ENCODE data around the gene SCN4A. TPM values are rescaled to one million over a fixed set of nuclear protein-coding genes. Genes with fewer than 3 reads are reported as not detected.
A peak's percentile ranks its signal among the peaks of the same experiment; 100 is the strongest.

Gene SCN4A
- total RNA-seq, 1 donor from 2014 or later = 0.43 TPM

DNA sequence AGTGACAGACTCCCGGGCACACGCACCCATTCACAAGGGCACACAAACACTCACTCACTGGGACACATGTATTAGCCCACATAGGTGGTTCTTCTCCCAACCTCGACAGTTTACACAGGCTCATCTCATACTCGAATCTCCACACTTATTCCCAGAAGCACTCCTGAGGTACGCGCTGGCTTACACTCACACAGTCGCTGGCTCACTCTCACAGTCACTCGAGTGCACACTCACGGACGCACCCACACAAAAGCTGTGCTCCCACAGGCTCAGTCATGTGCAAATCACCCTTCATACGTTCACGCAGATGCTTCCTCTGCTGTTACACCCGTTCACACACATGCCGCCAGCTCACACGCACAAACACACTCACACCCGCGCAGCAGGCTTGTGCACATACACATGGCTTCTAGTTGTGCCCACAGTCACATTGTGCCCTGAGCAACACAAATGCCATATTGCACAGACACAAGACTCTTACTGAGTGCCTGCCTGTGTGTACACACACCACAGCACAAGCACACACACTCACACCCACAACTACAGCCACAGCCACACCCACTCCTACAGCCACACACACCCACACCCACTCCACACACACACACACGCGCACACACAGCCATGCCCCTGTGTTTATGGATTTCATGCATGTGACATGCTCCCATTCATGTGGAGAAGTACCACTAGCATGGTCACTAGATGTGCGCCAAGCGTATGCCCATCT lies 17.1 kb upstream of the SCN4A start:
- Histone ChIP-seq H3K4me1 (ENCODE audit: insufficient read depth, low read length) (peaks cover 6% of the 10 kb centered on the region), H3K4me3 (ENCODE audit: insufficient read depth, low read depth, low read length) (no peak overlapping the region), H3K79me2 (ENCODE audit: insufficient read depth, low read length) (no peaks in the 10 kb centered on the region), H3K9me3 (ENCODE audit: insufficient read depth, low read depth, low read length) (no peaks in the 10 kb centered on the region), H2AFZ (ENCODE audit: low read depth, low read length) (no peak overlapping the region), H3K27ac (ENCODE audit: low read depth, low read length) (no peak overlapping the region), H3K27me3 (ENCODE audit: insufficient read depth, low read length) (peaks cover 16% of the 10 kb centered on the region), H4K20me1 (ENCODE audit: insufficient read depth, low read length) (no peaks in the 10 kb centered on the region), H3K36me3 (ENCODE audit: insufficient read depth, low read length) (no peaks in the 10 kb centered on the region), H3K9ac (ENCODE audit: low read length) (no peak overlapping the region), H3K4me2 (ENCODE audit: low read length) (no peak overlapping the region)
- DNase-seq (ENCODE audit: low read depth) = no peak
- peak overlapping the region; percentile 34 for H3K4me3 Mint-ChIP-seq (ENCODE audit: unreplicated experiment)
- no peaks in the 10 kb centered on the region for H3K36me3 Mint-ChIP-seq (ENCODE audit: low read depth, unreplicated experiment)
- TF ChIP-seq, protein P1, sequence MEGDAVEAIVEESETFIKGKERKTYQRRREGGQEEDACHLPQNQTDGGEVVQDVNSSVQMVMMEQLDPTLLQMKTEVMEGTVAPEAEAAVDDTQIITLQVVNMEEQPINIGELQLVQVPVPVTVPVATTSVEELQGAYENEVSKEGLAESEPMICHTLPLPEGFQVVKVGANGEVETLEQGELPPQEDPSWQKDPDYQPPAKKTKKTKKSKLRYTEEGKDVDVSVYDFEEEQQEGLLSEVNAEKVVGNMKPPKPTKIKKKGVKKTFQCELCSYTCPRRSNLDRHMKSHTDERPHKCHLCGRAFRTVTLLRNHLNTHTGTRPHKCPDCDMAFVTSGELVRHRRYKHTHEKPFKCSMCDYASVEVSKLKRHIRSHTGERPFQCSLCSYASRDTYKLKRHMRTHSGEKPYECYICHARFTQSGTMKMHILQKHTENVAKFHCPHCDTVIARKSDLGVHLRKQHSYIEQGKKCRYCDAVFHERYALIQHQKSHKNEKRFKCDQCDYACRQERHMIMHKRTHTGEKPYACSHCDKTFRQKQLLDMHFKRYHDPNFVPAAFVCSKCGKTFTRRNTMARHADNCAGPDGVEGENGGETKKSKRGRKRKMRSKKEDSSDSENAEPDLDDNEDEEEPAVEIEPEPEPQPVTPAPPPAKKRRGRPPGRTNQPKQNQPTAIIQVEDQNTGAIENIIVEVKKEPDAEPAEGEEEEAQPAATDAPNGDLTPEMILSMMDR (IDR thresholded peaks at IDR 0.05; ENCODE audit: insufficient read depth, low read depth, low read length) = no peak
- peak; percentile 54 for TF ChIP-seq EZH2 (IDR thresholded peaks at IDR 0.05; ENCODE audit: insufficient read depth, low read length)
- no peaks in the 10 kb centered on the region for H3K9me3 Mint-ChIP-seq (ENCODE audit: unreplicated experiment)
- no peak for FAIRE-seq
- H3K27me3 Mint-ChIP-seq (ENCODE audit: low read depth, unreplicated experiment) = peaks cover 40% of the 10 kb centered on the region
- H3K27ac Mint-ChIP-seq (ENCODE audit: unreplicated experiment) = no peak overlapping the region
- H3K4me1 Mint-ChIP-seq (ENCODE audit: low read depth, unreplicated experiment) = no peaks in the 10 kb centered on the region

GRCh38 chr17:63988741-63989621 lies 16.3 kb upstream of the SCN4A start:
- Histone ChIP-seq H3K27ac (ENCODE audit: low read depth, low read length) (no peak overlapping the region), H3K36me3 (ENCODE audit: insufficient read depth, low read length) (no peaks in the 10 kb centered on the region), H3K9me3 (ENCODE audit: insufficient read depth, low read depth, low read length) (no peaks in the 10 kb centered on the region), H4K20me1 (ENCODE audit: insufficient read depth, low read length) (no peaks in the 10 kb centered on the region), H3K4me3 (ENCODE audit: insufficient read depth, low read depth, low read length) (no peak overlapping the region), H3K27me3 (ENCODE audit: insufficient read depth, low read length) (peaks cover 13% of the 10 kb centered on the region), H3K4me1 (ENCODE audit: insufficient read depth, low read length) (peaks cover 6% of the 10 kb centered on the region), H3K79me2 (ENCODE audit: insufficient read depth, low read length) (no peaks in the 10 kb centered on the region), H3K9ac (ENCODE audit: low read length) (no peak overlapping the region), H3K4me2 (ENCODE audit: low read length) (no peak overlapping the region), H2AFZ (ENCODE audit: low read depth, low read length) (peak overlapping the region; percentile 60)
- no peak for TF ChIP-seq EZH2 (IDR thresholded peaks at IDR 0.05; ENCODE audit: insufficient read depth, low read length)
- TF ChIP-seq, protein P1 (IDR thresholded peaks at IDR 0.05; ENCODE audit: insufficient read depth, low read depth, low read length) = no peak
- Mint-ChIP-seq H3K9me3 (ENCODE audit: unreplicated experiment) (no peaks in the 10 kb centered on the region), H3K4me1 (ENCODE audit: low read depth, unreplicated experiment) (no peaks in the 10 kb centered on the region), H3K4me3 (ENCODE audit: unreplicated experiment) (no peak overlapping the region), H3K27ac (ENCODE audit: unreplicated experiment) (no peak overlapping the region), H3K27me3 (ENCODE audit: low read depth, unreplicated experiment) (peaks cover 33% of the 10 kb centered on the region), H3K36me3 (ENCODE audit: low read depth, unreplicated experiment) (no peaks in the 10 kb centered on the region)
- DNase-seq (ENCODE audit: low read depth) = no peak
- FAIRE-seq = no peak

Data from astrocyte (in vitro differentiated cells and primary cell).